Stimulated activated CD4-positive, alpha-beta T cell treated with anti-CD3 and anti-CD28 coated beads, Interleukin-15, amount 100 ng/mL, for 1 hour (primary cell): ENCODE results near the gene OR8B4.
"Not testable (repeated sequence)": the region's sequence is repeated elsewhere in the genome, so short reads cannot be mapped to it uniquely, and the experiment has no call there.

Experiments used
- DNase-seq, 2 donors: peaks; one replicate each; pipeline ENCODE4 v3.0.0-alpha.2; 2020; ENCODE audit warnings: low read depth in 1 of 2, low spot score in 1 of 2

The OR8B4 gene

DNA sequence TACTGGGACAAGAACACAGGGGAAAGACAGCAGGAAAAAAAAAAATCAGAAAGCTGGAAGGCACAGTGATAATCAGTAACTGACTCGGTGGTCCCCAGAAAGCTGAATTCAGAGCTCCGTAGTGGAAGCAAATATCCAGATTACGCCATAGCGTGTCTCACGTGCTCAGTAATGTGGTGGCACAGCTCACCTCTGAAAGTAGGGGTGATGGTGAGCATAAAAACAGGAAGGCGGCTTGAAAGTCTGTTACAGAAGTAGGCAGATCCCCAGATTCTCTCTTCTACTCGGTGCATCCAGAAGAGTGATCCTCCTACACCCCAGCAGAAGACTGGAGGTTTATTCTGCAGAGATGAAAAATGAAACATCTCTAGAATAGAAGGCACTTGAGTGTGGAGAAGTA is 14.8 kb downstream of the OR8B4 start:
- DNase-seq = no peak

DNA sequence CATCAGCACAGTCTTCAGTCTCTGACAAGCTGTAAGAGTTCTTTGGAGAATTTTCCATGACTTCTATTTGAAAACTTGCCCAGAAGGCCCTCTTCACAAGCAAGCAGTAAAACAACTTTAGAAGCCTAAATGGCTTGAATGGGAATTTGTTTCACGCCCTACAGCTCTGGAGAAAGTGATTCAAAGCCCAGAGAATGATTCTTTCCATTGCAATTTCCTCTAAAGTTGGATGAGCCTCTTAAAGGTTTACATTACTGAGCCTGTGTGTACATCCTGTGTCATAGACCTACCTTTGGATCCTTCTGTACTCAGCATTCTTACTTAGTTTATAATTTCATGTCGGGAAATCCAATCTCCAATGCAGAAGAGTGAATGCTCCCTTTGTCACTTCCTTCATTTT is 19.1 kb downstream of the OR8B4 start:
- DNase-seq = no peak

- not testable (repeated sequence) for DNase-seq
These were observed 21.5 kb downstream of the OR8B4 start for GRCh38 chr11:124403186-124403585.

DNA sequence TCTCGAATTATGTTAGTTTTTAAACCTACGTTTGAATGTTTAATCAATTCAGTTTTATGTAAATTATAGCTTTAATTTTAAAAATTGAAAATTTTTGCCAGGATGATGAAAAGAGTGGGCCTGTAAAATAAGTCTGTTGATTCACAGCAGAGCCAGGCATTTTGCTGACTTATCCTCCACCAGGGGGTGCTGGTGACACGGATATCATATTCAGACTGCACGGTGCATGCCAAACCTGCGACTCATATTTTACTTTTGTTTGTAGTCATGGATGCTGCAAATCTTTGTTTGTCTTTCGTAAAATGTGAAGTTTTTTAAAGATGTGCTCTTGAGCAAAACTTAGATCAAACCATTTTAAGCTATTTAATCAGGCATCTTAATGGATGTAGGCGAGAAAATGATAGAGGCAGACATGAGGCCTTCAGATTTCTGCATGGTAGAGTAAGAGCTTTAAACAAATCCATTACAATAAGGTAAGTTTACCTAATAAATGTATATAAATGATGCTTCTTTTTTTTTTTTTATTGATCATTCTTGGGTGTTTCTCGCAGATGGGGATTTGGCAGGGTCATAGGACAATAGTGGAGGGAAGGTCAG is 22.2 kb downstream of the OR8B4 start:
- DNase-seq = no peak

DNA sequence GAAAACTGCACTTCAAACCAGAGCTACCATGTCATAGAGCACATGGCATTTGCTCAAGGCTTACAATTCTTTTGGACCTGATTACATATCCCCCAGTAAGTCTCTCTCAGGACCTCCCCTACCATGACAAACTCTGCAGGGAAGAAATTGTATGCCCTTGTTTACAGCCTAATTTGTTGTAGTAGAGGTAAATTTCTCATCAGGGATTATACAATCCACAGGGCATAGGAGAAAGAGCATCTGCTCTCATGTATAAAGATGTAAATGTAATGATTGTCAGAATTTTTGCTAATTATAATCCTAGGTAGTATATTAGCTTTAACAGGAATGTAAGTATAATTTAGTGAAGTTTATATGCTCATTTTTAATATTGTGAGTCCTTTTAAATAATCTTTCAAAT is 25.7 kb downstream of the OR8B4 start, which contains the start of gene OR8B3:
Gene OR8B3 (minus strand): TSS at position 101 of the 400 bp plus-strand sequence. CDS start 1,673 bp downstream, outside the sequence.
- DNase-seq = no peak

GRCh38 chr11:124396847-124397246 is 27.8 kb downstream of the OR8B4 start:
- DNase-seq = not testable (repeated sequence)

DNA sequence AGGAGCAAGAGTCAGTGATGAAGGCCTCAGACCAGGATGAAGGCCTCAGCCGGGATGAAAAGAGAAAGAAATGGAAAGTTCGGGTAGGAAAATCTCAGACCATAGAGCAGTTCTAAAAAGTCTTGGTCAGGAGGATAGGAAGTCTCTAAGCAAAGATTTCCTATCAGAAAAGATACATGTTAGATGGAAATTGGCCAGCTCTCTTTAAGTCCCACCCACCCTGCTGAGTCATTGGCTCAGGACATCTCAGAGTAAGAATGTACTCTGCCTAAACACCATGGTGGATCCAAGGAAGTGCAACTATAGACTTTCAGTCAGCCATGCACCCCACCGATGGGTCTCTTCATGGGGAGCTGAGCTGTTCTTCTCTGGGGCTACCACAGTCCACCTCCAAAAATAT is 30.3 kb downstream of the OR8B4 start:
- no peak for DNase-seq

- no peak for DNase-seq
These were observed 40.3 kb downstream of the OR8B4 start, which contains the start of gene OR8B2 for GRCh38 chr11:124384399-124384798. OR8B2 (minus strand) TSS chr11:124384499; CDS start chr11:124383343, 1,156 bp downstream.

DNA sequence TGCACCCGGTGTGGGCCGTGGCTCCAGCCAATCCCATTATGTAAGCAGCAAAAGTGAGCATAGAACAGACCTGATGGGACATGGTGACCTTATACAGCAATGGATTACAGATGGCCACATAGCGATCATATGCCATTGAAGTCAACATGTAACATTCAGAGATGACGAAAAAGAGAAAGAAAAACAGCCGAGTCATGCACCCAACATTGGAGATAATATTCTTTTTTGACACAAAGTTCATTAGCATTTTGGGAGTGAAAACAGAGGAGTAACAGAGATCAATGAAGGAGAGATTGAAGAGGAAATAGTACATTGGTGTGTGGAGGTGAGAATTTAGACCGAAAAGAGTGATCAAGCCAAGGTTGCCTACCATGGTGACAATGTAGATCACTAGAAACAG is 41.8 kb downstream of the OR8B4 start:
- not testable (repeated sequence) for DNase-seq

GRCh38 chr11:124380585-124380984 is 44.1 kb downstream of the OR8B4 start:
- DNase-seq = no peak

- DNase-seq = no peak
These were observed 48.4 kb downstream of the OR8B4 start for GRCh38 chr11:124376280-124376679.
